ENCODE measurements around the gene TBC1D1. TPM values are rescaled to one million over a fixed set of nuclear protein-coding genes. Genes with fewer than 3 reads are reported as not detected.
A peak's percentile ranks its signal among the peaks of the same experiment; 100 is the strongest.

Gene TBC1D1
- total and polyA plus RNA-seq, 2 of the 8 experiments (the other 6 are each of a cell fraction or from before 2014, with no cell fraction given), result 96.9 to 162 TPM

GRCh38 chr4:37970702-37971101, 79.8 kb downstream of the TBC1D1 start:
- Histone ChIP-seq H3K4me3 (ENCODE audit: extremely low read depth in 1 of 4, insufficient read depth in 2 of 4, low read depth in 3 of 4, low read length in 4 of 4) (no peak overlapping the region), H4K20me1 (replicated peaks in 1 of 2; ENCODE audit: control insufficient read depth in 1 of 2, insufficient read depth in 2 of 2, low read length in 2 of 2) (no peaks in the 10 kb centered on the region), H3K18ac (ENCODE audit: extremely low read depth, low read length) (no peak overlapping the region), H2AFZ (ENCODE audit: low read length) (no peak overlapping the region), H3K79me2 (ENCODE audit: control insufficient read depth in 1 of 2, insufficient read depth in 2 of 2, low read length in 2 of 2) (no peaks in the 10 kb centered on the region), H3K27ac (ENCODE audit: low read depth, low read length) (no peak overlapping the region), H3K9ac (replicated peaks in 1 of 4; ENCODE audit: extremely low read depth in 1 of 4, low read depth in 3 of 4, low read length in 3 of 4) (no peak overlapping the region), H2BK5ac (ENCODE audit: low read depth, low read length) (no peak overlapping the region), H3K23me2 (ENCODE audit: low read depth, low read length) (no peaks in the 10 kb centered on the region), H3K27me3 (replicated peaks in 1 of 4; ENCODE audit: control insufficient read depth in 3 of 4, extremely low read depth in 1 of 4, insufficient read depth in 3 of 4, low read length in 3 of 4) (no peaks in the 10 kb centered on the region), H3K23ac (ENCODE audit: insufficient read length) (no peak overlapping the region), H2BK15ac (ENCODE audit: low read length) (no peak overlapping the region), H2BK120ac (replicated peaks; ENCODE audit: low read depth, low read length) (no peak overlapping the region), H3K4me1 (replicated peaks in 1 of 4; ENCODE audit: control insufficient read depth in 3 of 4, insufficient read depth in 4 of 4, low read length in 3 of 4) (no peaks in the 10 kb centered on the region), H3K4ac (replicated peaks; ENCODE audit: insufficient read length, low read depth, low read length) (no peak overlapping the region), H3K79me1 (ENCODE audit: low read depth, low read length) (no peaks in the 10 kb centered on the region), H3K36me3 (ENCODE audit: control insufficient read depth in 2 of 4, insufficient read depth in 4 of 4, low read length in 3 of 4) (no peaks in the 10 kb centered on the region), H3K56ac (replicated peaks; ENCODE audit: insufficient read length, low read depth, low read length) (no peak overlapping the region), H3K9me3 (ENCODE audit: insufficient read depth in 2 of 2, low read depth in 1 of 2, low read length in 1 of 2) (no peaks in the 10 kb centered on the region), H3K14ac (ENCODE audit: insufficient read length) (no peak overlapping the region), H4K91ac (replicated peaks; ENCODE audit: insufficient read length, low read length) (no peak overlapping the region), H3K4me2 (ENCODE audit: insufficient read depth in 1 of 2, low read depth in 2 of 2, low read length in 2 of 2) (no peak overlapping the region), H2AK5ac (ENCODE audit: low read depth, low read length) (no peak overlapping the region), H4K8ac (ENCODE audit: extremely low read depth, insufficient read depth, low read length) (no peak overlapping the region), H2BK12ac (ENCODE audit: low read depth, low read length) (no peak overlapping the region), H2BK20ac (ENCODE audit: low read length) (no peak overlapping the region), H4K5ac (ENCODE audit: insufficient read length, low read depth, low read length) (no peak overlapping the region)
- DNase-seq (ENCODE audit: low read depth in 1 of 2, low spot score in 2 of 2), result peak in 1 of 2 experiments; percentile 54
- 75% methylated on average over 1 of the region's 1 CpG; no CpG with 5 or more reads in 1 of the 2 experiments for WGBS, 2 experiments (ENCODE audit: extremely low coverage in 1 of 2, insufficient coverage in 1 of 2, insufficient read length in 1 of 2, insufficient replicate concordance in 2 of 2, low coverage in 1 of 2, low lambda C conversion rate in 2 of 2, missing lambda C conversion rate in 1 of 2)
- POLR2A ChIA-PET (ENCODE audit: partially characterized antibody), result no interaction called here
- FAIRE-seq, result no peak
- CTCF ChIA-PET (ENCODE audit: partially characterized antibody), result interaction anchor here (0.6 to 1.9 kb wide), 6 partner anchors 8 to 60 kb away, joined by 3 to 7 read pairs (median 3); partner anchors contain the start of gene PTTG2
- TF ChIP-seq ATF2 (IDR thresholded peaks at IDR 0.05; ENCODE audit: low read length), result peak; percentile 93
- peak; percentile 68; the same call in 1 of the 2 replicates for TF ChIP-seq JUND (IDR thresholded peaks at IDR 0.05; ENCODE audit: low read length)
- 0 out of 2 replicates have a peak, but pooled peaks have one; percentile 23 for TF ChIP-seq MAX (IDR thresholded peaks at IDR 0.05)
- no peak for TF ChIP-seq GTF2F1 (IDR thresholded peaks at IDR 0.05; ENCODE audit: borderline replicate concordance, low read depth, low read length)
- no peak for TF ChIP-seq TEAD4 (IDR thresholded peaks at IDR 0.05; ENCODE audit: low read depth, low read length)
- TF ChIP-seq RNF2 (IDR thresholded peaks at IDR 0.05; ENCODE audit: borderline replicate concordance, low read depth, low read length, missing control alignments, poor library complexity, severe bottlenecking), result no peak
- no peak for TF ChIP-seq SRF (IDR thresholded peaks at IDR 0.05; ENCODE audit: low read depth, low read length)
- TF ChIP-seq TAF7 (optimal IDR thresholded peaks at IDR 0.05; ENCODE audit: borderline replicate concordance, low read depth, low read length), result no peak
- TF ChIP-seq JUN (IDR thresholded peaks at IDR 0.05; ENCODE audit: low read depth, low read length), result peak; percentile 30; the same call in 1 of the 2 replicates
- TF ChIP-seq BCL11A (IDR thresholded peaks at IDR 0.05; ENCODE audit: low read depth in 2 of 2, low read length in 2 of 2), result no peak
